Astrocyte of the cerebellum (primary cell): ENCODE results near the gene CLEC20A.

Experiments used
- DNase-seq: peaks from one replicate; pipeline ENCODE4 v3.0.0-alpha.2; 2011; ENCODE audit warnings: low read depth
- H3K4me3 ChIP-seq: 2 replicates; pipeline ENCODE4 v1.5.1; 2011; ENCODE audit warnings: mild to moderate bottlenecking, low read depth, low read length, moderate library complexity
- CTCF ChIP-seq: IDR thresholded peaks from 2 replicates; pipeline ENCODE4 v1.5.1; 2012; ENCODE audit warnings: low read length, low read depth, moderate library complexity, mild to moderate bottlenecking; ENCODE audit errors: missing control alignments
- in situ Hi-C: cut with HindIII; loops from 2 replicates; pipeline ENCODE4 v1.10.0; 2017; ENCODE audit warnings: low sequenced_read_pairs

Gene CLEC20A

GRCh38 chr1:178520803-178521202, 24.0 kb upstream of the CLEC20A start:
- TF ChIP-seq CTCF: no peak
- H3K4me3 ChIP-seq: no peak overlapping the region
- in situ Hi-C loops: loop anchor here (10.0 kb wide), 1 partner anchor 244 kb away; no protein-coding TSS in a partner anchor
- no peak for DNase-seq

GRCh38 chr1:178518894-178519293, 22.1 kb upstream of the CLEC20A start:
- no peak for TF ChIP-seq CTCF
- H3K4me3 ChIP-seq: no peak overlapping the region
- in situ Hi-C loops: loop anchor here (10.0 kb wide), 1 partner anchor 64 kb away; no protein-coding TSS in a partner anchor
- DNase-seq: no peak

GRCh38 chr1:178516110-178516509, 19.3 kb upstream of the CLEC20A start:
- H3K4me3 ChIP-seq: no peak overlapping the region
- no peak for DNase-seq
- in situ Hi-C loops: loop anchor here (10.0 kb wide), 1 partner anchor 61 kb away; no protein-coding TSS in a partner anchor
- no peak for TF ChIP-seq CTCF

GRCh38 chr1:178513278-178513983, 16.7 kb upstream of the CLEC20A start:
- in situ Hi-C loops: loop anchor here (10.0 kb wide), 1 partner anchor 59 kb away; no protein-coding TSS in a partner anchor
- TF ChIP-seq CTCF: no peak
- no peak for DNase-seq

GRCh38 chr1:178512566-178513277, 16.0 kb upstream of the CLEC20A start, which contains the start of gene TEX35:
TSS of gene TEX35 (plus strand) at chr1:178513109. CDS start at chr1:178513189, 80 bp downstream.
- in situ Hi-C loops: loop anchor here (10.0 kb wide), 1 partner anchor 58 kb away; no protein-coding TSS in a partner anchor
- no peak for DNase-seq

More at GRCh38 chr1:178513278-178513983, 16.7 kb upstream of the CLEC20A start:
- H3K4me3 ChIP-seq: no peak overlapping the region

GRCh38 chr1:178510155-178510554, 13.4 kb upstream of the CLEC20A start:
- no peak for DNase-seq
- TF ChIP-seq CTCF: no peak
- in situ Hi-C loops: loop anchor here (10.0 kb wide), 1 partner anchor 55 kb away; no protein-coding TSS in a partner anchor
- H3K4me3 ChIP-seq: no peak overlapping the region

More at GRCh38 chr1:178512566-178513277, 16.0 kb upstream of the CLEC20A start, which contains the start of gene TEX35:
- H3K4me3 ChIP-seq: no peak within 1 kb of the TSS
- no peak for TF ChIP-seq CTCF
